GM21515 (cell line): ENCODE results near the gene TECPR2.
A peak's percentile ranks its signal among the peaks of the same experiment; 100 is the strongest.
"Not testable (repeated sequence)": the region's sequence is repeated elsewhere in the genome, so short reads cannot be mapped to it uniquely, and the experiment has no call there.

Source experiments
- ATAC-seq: cut with Tn5 transposase; IDR thresholded peaks from one replicate; pipeline ENCODE4 v1.9.1; 2021; ENCODE audit not compliant: unreplicated experiment

TECPR2 gene, protein sequence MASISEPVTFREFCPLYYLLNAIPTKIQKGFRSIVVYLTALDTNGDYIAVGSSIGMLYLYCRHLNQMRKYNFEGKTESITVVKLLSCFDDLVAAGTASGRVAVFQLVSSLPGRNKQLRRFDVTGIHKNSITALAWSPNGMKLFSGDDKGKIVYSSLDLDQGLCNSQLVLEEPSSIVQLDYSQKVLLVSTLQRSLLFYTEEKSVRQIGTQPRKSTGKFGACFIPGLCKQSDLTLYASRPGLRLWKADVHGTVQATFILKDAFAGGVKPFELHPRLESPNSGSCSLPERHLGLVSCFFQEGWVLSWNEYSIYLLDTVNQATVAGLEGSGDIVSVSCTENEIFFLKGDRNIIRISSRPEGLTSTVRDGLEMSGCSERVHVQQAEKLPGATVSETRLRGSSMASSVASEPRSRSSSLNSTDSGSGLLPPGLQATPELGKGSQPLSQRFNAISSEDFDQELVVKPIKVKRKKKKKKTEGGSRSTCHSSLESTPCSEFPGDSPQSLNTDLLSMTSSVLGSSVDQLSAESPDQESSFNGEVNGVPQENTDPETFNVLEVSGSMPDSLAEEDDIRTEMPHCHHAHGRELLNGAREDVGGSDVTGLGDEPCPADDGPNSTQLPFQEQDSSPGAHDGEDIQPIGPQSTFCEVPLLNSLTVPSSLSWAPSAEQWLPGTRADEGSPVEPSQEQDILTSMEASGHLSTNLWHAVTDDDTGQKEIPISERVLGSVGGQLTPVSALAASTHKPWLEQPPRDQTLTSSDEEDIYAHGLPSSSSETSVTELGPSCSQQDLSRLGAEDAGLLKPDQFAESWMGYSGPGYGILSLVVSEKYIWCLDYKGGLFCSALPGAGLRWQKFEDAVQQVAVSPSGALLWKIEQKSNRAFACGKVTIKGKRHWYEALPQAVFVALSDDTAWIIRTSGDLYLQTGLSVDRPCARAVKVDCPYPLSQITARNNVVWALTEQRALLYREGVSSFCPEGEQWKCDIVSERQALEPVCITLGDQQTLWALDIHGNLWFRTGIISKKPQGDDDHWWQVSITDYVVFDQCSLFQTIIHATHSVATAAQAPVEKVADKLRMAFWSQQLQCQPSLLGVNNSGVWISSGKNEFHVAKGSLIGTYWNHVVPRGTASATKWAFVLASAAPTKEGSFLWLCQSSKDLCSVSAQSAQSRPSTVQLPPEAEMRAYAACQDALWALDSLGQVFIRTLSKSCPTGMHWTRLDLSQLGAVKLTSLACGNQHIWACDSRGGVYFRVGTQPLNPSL (N-terminal part only)

GRCh38 chr14:102362545-102363181 lies at the start of gene TECPR2, which contains the start of gene CINP:
Gene TECPR2, plus strand, starts transcription at chr14:102362941. Its CDS starts 13,781 bp downstream, at chr14:102376722.
Gene CINP, minus strand, starts transcription at chr14:102362890. Its CDS starts 39 bp downstream, at chr14:102362851.
- peak; percentile 93 for ATAC-seq

DNA sequence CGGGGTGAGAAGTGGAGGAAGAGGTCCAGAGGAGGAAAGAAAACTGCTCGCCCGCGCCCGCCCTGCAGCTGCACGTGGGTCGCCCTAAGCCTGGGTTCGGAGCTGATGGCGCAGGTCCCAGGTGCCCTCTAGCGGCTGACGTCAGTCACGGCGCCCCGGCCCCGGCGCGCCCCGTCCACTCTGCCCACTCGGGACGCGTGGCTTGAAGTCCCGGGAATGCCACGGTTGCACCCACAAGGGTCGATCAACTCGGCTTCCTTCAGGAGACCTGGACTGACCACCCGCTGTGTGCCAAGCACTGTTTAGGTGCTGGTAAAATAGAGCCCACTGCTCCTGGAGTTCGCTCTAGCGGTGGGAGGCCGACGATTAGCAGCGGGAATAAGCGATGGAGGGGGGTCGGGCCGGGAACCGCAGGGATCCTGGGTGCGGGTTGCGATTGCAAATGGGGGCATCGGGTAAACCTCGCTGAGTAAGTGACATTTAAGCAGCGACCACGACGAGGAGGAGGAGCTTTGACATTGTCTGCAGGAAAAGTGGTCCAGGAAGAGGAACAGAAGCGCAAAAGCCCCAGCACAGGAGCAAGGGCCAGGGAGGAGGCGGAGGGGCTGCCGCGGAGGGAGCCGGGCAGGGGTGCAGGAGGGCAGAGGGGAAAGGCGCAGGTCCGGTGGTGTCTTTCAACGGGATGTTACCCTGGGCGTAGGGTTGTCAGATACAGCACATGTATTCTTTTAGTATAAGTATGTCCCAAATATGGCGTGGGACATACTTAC lies 48.3 kb upstream of the TECPR2 start:
- ATAC-seq, result peak; percentile 54

DNA sequence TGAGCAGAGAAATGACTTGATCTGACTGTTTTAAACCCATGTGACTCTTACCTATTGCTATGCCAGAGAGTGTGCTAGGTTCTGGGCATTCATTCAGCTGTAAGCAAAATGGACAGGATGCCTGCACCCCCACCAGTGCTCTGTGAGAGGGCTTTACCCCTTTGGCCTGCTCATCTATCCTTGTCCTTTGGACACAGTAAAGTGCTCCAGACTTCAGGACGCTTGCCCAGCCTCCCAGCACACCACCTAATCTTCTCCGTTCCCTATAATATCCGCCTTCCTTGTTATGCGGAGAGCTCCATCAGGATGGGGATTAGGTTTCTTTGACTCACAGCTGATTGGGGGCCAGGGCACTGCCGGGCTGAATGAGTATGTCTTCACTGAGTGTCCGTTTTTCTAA lies 47.6 kb upstream of the TECPR2 start:
- no peak for ATAC-seq

DNA sequence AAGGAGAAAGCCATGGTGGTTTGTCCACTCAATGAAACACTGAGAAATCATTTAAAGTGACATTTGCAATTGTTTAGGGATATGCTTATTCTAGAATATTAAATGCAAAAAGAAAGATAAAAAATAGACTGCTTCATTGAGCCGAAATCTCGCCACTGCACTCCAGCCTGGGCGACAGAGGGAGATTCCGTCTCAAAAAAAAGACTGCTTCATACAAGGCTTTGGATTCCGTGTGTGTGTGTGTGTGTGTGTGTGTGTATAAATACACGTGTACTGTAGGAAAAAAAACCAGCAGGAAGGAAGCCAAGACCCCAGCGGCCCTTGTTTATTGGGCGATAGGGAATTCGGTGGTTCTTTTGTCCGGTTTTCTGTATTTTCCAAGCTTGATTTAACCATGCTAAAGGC lies 46.4 kb upstream of the TECPR2 start:
- no peak for ATAC-seq

DNA sequence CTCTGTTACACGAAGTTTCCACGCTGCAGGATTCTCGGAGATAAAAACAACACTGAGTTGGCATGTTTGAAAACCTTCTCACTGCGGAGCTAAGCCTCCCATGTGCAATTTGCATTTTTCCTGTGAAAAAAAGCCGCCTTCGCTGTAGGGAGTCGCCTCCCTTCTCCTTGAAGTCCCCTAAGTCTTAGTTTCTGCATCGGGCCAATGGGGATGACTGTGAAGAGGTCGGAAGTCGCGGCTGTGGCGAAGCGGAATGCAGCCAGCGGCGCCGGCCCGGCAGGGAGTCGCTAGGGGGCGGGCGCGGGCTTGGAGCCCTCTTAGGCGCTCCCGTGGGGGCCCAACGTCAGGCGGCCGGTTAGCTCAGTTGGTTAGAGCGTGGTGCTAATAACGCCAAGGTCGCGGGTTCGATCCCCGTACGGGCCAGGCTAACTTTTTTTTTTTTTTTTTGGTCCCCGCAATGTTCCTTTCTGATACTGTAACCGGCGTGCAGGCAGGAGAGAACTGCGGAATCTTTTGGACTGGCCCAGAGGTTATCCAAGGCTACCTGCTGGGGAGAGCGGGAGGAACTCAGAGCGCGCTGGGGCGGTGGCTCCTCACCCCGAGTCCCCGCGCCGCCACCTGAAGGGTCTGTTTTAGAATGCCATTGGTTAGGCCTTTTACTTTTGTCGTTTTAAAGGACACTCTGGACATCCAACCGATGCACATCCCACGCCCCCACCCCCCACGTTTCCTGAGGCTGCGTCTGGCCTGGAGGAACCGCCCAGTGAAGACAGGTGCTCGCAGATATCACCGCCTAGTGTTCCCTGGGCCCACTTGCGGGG lies 45.8 kb upstream of the TECPR2 start:
- peak; percentile 65 for ATAC-seq

GRCh38 chr14:102317564-102318248 lies 45.0 kb upstream of the TECPR2 start:
- ATAC-seq, result no peak

DNA sequence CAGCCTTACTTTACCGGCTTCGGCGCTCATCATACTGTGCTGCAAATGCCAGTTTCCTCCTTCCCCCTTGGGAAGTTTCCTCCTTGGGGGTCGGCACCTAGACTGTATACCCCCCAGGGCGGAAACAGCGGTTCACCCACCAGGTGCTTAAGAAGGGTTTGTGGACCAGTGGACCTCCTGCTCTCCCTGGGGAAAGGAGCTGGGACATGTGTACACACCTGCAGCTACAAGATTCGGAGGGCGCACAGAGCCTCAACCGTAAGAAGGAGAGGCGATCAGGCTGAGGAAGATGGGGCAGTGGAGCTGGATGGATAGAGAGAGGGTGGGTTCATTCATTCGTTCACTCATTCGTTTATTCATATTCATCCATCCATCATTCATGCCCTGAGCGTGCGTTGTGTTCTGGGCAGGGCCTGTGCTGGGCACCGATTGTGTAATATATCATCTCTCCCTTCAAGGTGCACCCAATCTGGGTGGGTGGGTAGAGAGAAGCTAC lies 43.9 kb upstream of the TECPR2 start:
- ATAC-seq, result no peak

- ATAC-seq, result peak; percentile 53
These were observed 43.2 kb upstream of the TECPR2 start, which contains the start of gene ZNF839 for GRCh38 chr14:102319351-102320032. Gene ZNF839, plus strand, starts transcription at chr14:102319746. Its CDS starts 20 bp downstream, at chr14:102319766.

GRCh38 chr14:102320033-102320660 lies 42.6 kb upstream of the TECPR2 start:
- peak; percentile 15 for ATAC-seq

DNA sequence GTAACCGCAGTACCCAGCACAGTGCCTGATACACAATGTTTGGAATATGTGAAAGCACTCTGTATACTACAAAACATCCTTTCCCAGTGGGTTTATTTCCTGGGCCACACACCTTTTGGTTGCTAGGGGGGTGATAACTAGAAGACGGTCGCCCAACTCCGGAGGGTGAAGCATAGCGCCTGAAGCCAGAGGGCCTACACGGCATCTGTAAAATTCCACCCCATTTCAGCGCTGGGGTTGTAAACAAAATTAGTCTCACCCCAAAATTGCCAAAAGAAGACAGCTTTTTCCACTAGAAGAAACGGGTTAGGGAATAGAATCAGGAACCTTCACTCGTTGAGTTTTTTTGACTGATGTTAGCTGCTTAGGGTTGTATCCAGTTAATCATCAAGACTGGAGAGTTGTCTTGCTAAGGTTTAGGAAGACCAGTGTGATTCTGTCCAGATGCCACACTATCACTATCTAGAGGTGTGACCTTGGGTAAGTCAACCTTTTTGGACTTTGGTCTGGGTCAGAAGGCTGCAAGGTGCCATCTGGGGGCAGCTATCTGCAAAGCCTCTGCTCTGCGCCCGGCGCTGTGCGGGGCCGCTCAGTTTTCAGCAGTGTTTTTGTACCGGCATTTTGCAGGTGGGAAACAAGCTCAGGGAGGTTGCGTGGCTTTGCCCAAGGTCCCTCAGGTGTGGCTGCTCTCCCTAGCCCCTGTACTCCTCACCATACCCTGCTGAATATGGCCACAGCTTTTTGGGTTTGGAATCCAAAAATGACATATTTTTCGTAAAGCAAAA lies 41.9 kb upstream of the TECPR2 start:
- no peak for ATAC-seq

- ATAC-seq, result no peak
These were observed 41.0 kb upstream of the TECPR2 start for GRCh38 chr14:102321456-102322422.

DNA sequence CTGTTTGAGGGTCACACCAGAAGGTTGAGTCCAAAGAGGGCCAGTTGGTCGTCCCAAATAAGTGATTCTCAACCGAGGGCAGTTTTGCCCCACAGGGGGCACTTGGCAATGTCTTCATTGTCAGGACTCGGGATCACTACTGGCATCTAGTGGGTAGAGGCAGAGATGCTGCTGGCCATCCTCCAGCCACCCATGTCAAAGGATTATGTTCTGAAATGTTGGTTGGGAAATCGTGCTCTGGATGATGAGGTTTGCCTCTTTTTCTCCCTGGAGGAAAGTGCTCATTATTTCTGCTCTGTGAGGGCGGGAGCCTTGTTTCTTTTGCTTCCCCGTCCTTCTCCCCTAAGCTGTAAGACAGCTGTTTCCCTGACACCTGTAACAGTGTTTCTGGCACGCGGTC lies 39.6 kb upstream of the TECPR2 start:
- no peak for ATAC-seq

DNA sequence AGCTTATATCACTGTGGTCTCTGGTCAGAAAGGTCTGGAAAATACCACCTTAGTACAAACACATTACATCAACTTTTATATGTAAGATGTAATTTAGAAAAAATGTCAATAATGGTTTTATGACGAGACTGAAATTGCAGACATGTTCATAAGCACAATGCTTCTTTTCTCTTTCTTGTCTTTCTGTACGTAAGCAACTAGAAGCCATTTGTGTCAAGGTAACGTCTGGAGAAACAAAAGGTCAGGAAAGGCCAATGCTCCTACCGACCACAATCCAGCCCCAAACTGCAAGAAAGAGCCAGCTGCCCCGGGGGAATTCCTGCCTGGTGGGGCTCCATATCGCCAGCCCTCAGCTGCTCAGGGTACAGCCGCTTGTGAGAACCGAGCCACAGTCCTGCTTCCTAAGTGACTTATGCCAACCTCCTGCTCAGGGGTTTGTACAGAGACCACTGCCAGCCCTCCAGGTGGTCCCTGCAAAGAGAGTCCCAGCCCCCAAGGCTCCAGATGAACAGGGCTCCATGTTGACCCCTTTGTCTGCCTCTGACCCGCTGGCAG lies 36.9 kb upstream of the TECPR2 start:
- ATAC-seq, result no peak

DNA sequence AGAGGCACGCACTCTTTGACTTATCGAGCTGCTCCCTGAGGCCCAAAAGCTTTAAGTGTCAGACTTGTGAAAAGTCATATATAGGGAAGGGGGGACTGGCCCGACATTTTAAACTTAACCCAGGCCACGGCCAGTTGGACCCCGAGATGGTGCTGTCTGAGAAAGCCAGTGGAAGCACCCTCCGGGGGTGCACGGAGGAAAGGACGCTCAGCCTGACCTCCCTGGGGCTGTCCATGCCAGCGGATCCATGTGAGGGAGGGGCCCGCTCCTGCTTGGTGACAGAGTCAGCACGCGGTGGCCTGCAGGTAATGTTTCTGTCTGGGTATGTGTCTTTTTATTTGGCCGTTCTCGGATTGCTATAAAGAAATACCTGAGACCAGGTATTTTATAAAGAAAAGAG lies 36.2 kb upstream of the TECPR2 start:
- ATAC-seq, result no peak

DNA sequence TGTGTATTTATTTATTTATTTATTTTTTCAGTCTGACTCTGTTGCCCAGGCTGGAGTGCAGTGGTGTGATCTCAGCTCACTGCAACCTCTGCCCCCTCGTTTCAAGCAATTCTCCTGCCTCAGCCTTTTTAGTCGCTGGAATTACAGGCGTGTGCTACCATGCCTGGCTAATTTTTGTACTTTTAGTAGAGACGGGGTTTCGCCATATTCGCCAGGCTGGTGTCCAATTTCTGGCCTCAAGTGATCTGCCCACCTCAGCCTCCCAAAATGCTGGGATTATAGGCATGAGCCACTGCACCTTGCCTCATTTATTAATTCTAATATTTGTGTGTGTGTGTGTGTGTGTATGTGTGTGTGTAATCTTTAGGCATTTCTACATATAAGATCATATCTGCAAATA lies 33.4 kb upstream of the TECPR2 start:
- ATAC-seq, result not testable (repeated sequence)
